ENCODE results near the gene IPO9. TPM values are rescaled to one million over a fixed set of nuclear protein-coding genes. Genes with fewer than 3 reads are reported as not detected.

IPO9 gene
- total RNA-seq, 2 donors from 2014 or later, result 22.9 to 52.0 TPM

DNA sequence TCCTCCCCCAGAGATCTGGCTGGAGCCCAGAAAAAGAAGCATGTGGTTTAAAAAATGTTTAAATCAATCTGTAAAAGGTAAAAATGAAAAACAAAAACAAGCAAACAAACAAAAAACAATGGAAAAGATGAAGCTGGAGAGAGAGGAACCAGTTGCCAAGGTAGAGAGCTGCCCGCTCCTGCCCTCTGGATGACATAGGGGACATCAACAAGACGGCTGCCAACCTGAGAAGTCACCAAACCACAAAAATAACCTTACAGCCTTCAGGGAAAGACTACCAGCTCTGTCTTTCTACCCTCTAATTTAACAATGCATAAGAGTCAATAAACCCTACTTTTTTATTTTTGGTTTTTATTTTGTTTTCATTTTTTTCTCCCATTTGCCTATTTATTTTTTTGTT, 8.5 kb upstream of the IPO9 start:
- DNase-seq, result no peak
- H3K27me3 ChIP-seq, result no peaks in the 10 kb centered on the region
- no peaks in the 10 kb centered on the region for H3K4me1 ChIP-seq
- H3K9ac ChIP-seq (ENCODE audit: low read depth in 2 of 2, low read length in 2 of 2), result no peak overlapping the region
- TF ChIP-seq, protein P1, sequence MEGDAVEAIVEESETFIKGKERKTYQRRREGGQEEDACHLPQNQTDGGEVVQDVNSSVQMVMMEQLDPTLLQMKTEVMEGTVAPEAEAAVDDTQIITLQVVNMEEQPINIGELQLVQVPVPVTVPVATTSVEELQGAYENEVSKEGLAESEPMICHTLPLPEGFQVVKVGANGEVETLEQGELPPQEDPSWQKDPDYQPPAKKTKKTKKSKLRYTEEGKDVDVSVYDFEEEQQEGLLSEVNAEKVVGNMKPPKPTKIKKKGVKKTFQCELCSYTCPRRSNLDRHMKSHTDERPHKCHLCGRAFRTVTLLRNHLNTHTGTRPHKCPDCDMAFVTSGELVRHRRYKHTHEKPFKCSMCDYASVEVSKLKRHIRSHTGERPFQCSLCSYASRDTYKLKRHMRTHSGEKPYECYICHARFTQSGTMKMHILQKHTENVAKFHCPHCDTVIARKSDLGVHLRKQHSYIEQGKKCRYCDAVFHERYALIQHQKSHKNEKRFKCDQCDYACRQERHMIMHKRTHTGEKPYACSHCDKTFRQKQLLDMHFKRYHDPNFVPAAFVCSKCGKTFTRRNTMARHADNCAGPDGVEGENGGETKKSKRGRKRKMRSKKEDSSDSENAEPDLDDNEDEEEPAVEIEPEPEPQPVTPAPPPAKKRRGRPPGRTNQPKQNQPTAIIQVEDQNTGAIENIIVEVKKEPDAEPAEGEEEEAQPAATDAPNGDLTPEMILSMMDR (IDR thresholded peaks at IDR 0.05), result no peak
- H3K36me3 ChIP-seq, result no peaks in the 10 kb centered on the region
- no peak overlapping the region for H3K27ac ChIP-seq
- intact Hi-C loops (cut with DNase I), result no loop called here
- H3K4me3 ChIP-seq, result no peak overlapping the region
- no peaks in the 10 kb centered on the region for H3K9me3 ChIP-seq

- no peaks in the 10 kb centered on the region for H3K27me3 ChIP-seq
- TF ChIP-seq, protein P1 (IDR thresholded peaks at IDR 0.05), result no peak
- H3K9ac ChIP-seq (ENCODE audit: low read depth in 2 of 2, low read length in 2 of 2), result no peak overlapping the region
- H3K27ac ChIP-seq, result no peak overlapping the region
- H3K4me3 ChIP-seq, result no peak overlapping the region
- intact Hi-C loops (cut with DNase I), result no loop called here
- H3K9me3 ChIP-seq, result no peaks in the 10 kb centered on the region
- H3K36me3 ChIP-seq, result no peaks in the 10 kb centered on the region
- peaks cover 3% of the 10 kb centered on the region for H3K4me1 ChIP-seq
- DNase-seq, result no peak
Observed at GRCh38 chr1:201825245-201825644, 3.7 kb upstream of the IPO9 start.

DNA sequence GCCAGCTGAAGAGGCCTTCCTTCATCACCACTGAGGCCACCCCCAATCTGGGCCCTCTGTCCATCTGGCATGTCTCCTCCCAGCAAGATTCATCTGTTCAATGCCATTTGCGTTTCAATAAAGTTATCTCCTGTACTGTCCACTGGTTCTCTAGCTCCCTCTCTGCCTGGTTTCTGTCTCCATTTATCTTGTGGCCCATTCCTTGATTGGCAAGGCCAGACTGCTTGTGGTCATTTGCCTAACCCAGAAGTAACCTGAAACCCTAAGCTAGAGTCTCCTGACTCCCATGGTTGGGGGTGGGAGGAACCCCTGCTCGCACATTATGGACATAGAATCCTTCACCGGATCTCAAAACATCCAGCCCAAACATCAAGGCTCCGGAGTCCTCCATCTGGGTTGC, 2.1 kb upstream of the IPO9 start:
- H3K4me3 ChIP-seq, result no peak overlapping the region

GRCh38 chr1:201827321-201828216, 1.4 kb upstream of the IPO9 start:
- H3K9ac ChIP-seq (ENCODE audit: low read depth in 2 of 2, low read length in 2 of 2), result no peak overlapping the region
- H3K4me1 ChIP-seq, result peaks cover 3% of the 10 kb centered on the region
- H3K36me3 ChIP-seq, result no peaks in the 10 kb centered on the region
- H3K27ac ChIP-seq, result no peak overlapping the region
- intact Hi-C loops (cut with DNase I), result no loop called here
- TF ChIP-seq, protein P1 (IDR thresholded peaks at IDR 0.05), result no peak
- no peaks in the 10 kb centered on the region for H3K9me3 ChIP-seq
- no peak overlapping the region for H3K4me3 ChIP-seq
- H3K27me3 ChIP-seq, result no peaks in the 10 kb centered on the region
- DNase-seq, result no peak

More for the DNA sequence above, 2.1 kb upstream of the IPO9 start:
- Histone ChIP-seq H3K9me3 (no peaks in the 10 kb centered on the region), H3K27me3 (no peaks in the 10 kb centered on the region), H3K4me1 (peaks cover 3% of the 10 kb centered on the region), H3K9ac (ENCODE audit: low read depth in 2 of 2, low read length in 2 of 2) (no peak overlapping the region), H3K27ac (no peak overlapping the region), H3K36me3 (no peaks in the 10 kb centered on the region)
- intact Hi-C loops (cut with DNase I), result no loop called here
- DNase-seq, result no peak
- TF ChIP-seq, protein P1 (IDR thresholded peaks at IDR 0.05), result no peak

GRCh38 chr1:201828217-201828819, 639 bp upstream of the IPO9 start:
- DNase-seq, result no peak
- no peaks in the 10 kb centered on the region for H3K36me3 ChIP-seq
- H3K4me1 ChIP-seq, result peaks cover 3% of the 10 kb centered on the region
- no peaks in the 10 kb centered on the region for H3K9me3 ChIP-seq
- H3K4me3 ChIP-seq, result no peak overlapping the region
- H3K27me3 ChIP-seq, result no peaks in the 10 kb centered on the region
- H3K27ac ChIP-seq, result no peak overlapping the region
- intact Hi-C loops (cut with DNase I), result no loop called here
- H3K9ac ChIP-seq (ENCODE audit: low read depth in 2 of 2, low read length in 2 of 2), result no peak overlapping the region
- TF ChIP-seq, protein P1 (IDR thresholded peaks at IDR 0.05), result no peak
